GM06990 (cell line): ENCODE results near the gene CHAF1B.

Source experiments
- DNase-seq: peaks from one replicate; pipeline ENCODE4 v3.0.0-alpha.2; 2011; ENCODE audit not compliant: insufficient read length; ENCODE audit errors: extremely low read depth
- H3K27me3 ChIP-seq: replicated peaks from 2 replicates; pipeline ENCODE4 v1.6.0; 2011; ENCODE audit warnings: low read length; ENCODE audit not compliant: control insufficient read depth, insufficient read depth
- H3K36me3 ChIP-seq: 2 replicates; pipeline ENCODE4 v1.5.1; 2011; ENCODE audit warnings: low read length; ENCODE audit not compliant: control insufficient read depth, insufficient read depth
- H3K4me3 ChIP-seq: replicated peaks from 2 replicates; pipeline ENCODE4 v1.5.1; 2011; ENCODE audit warnings: low read depth, mild to moderate bottlenecking, control low read depth, low read length
- CTCF ChIP-seq: IDR thresholded peaks from 2 replicates; pipeline ENCODE4 v1.5.1; 2011; ENCODE audit warnings: low read length, control low read depth, mild to moderate bottlenecking, inconsistent platforms; ENCODE audit not compliant: insufficient read depth, poor library complexity, severe bottlenecking

Gene CHAF1B

GRCh38 chr21:36402339-36402738 lies 17.1 kb downstream of the CHAF1B start:
- Histone ChIP-seq H3K27me3 (no peaks in the 10 kb centered on the region), H3K36me3 (peaks cover 6% of the 10 kb centered on the region), H3K4me3 (no peak overlapping the region)
- no peak for DNase-seq
- no peak for TF ChIP-seq CTCF

GRCh38 chr21:36403713-36404112 lies 18.5 kb downstream of the CHAF1B start:
- no peak for DNase-seq
- TF ChIP-seq CTCF, result no peak
- no peak overlapping the region for H3K4me3 ChIP-seq
- H3K36me3 ChIP-seq, result peaks cover 6% of the 10 kb centered on the region
- H3K27me3 ChIP-seq, result no peaks in the 10 kb centered on the region

- Histone ChIP-seq H3K4me3 (no peak overlapping the region), H3K27me3 (no peaks in the 10 kb centered on the region), H3K36me3 (peaks cover 9% of the 10 kb centered on the region)
- no peak for TF ChIP-seq CTCF
- no peak for DNase-seq
Measured at GRCh38 chr21:36408568-36408967, 23.4 kb downstream of the CHAF1B start.

- Histone ChIP-seq H3K27me3 (no peaks in the 10 kb centered on the region), H3K36me3 (peaks cover 14% of the 10 kb centered on the region), H3K4me3 (no peak overlapping the region)
- no peak for TF ChIP-seq CTCF
- DNase-seq, result no peak
Measured at GRCh38 chr21:36411301-36411700, 26.1 kb downstream of the CHAF1B start.

- no peak for DNase-seq
- H3K36me3 ChIP-seq, result peaks cover 14% of the 10 kb centered on the region
Measured at GRCh38 chr21:36412916-36413315, 27.7 kb downstream of the CHAF1B start.

More at GRCh38 chr21:36412916-36413315, 27.7 kb downstream of the CHAF1B start:
- TF ChIP-seq CTCF, result no peak
- Histone ChIP-seq H3K27me3 (no peaks in the 10 kb centered on the region), H3K4me3 (no peak overlapping the region)
